AG09309 (cell line): Measurements from ENCODE around the gene TFE3.

Source experiments
- DNase-seq: peaks from one replicate; pipeline ENCODE4 v3.0.0-alpha.2; 2010; ENCODE audit warnings: low read depth
- H3K4me3 ChIP-seq: 2 replicates; pipeline ENCODE4 v1.5.1; 2011; ENCODE audit warnings: mild to moderate bottlenecking, low read depth, low read length, moderate library complexity; ENCODE audit not compliant: control insufficient read depth
- CTCF ChIP-seq: IDR thresholded peaks from 2 replicates; pipeline ENCODE4 v1.5.1; 2011; ENCODE audit warnings: mild to moderate bottlenecking, low read depth, low read length, inconsistent platforms; ENCODE audit not compliant: insufficient read depth, control insufficient read depth; ENCODE audit errors: missing control alignments

TFE3 gene

GRCh38 chrX:49030283-49030682 is 12.9 kb downstream of the TFE3 start:
- TF ChIP-seq CTCF = no peak
- no peak for DNase-seq

GRCh38 chrX:49029876-49030275 is 13.3 kb downstream of the TFE3 start:
- no peak for DNase-seq
- no peak overlapping the region for H3K4me3 ChIP-seq
- TF ChIP-seq CTCF = no peak

More at GRCh38 chrX:49030283-49030682, 12.9 kb downstream of the TFE3 start:
- H3K4me3 ChIP-seq = no peak overlapping the region

- TF ChIP-seq CTCF = no peak
- no peak for DNase-seq
These were observed 23.4 kb downstream of the TFE3 start for GRCh38 chrX:49019599-49020249.

GRCh38 chrX:49019050-49019449 is 24.1 kb downstream of the TFE3 start:
- no peak for TF ChIP-seq CTCF
- no peak for DNase-seq
- H3K4me3 ChIP-seq = no peak overlapping the region

More at GRCh38 chrX:49019599-49020249, 23.4 kb downstream of the TFE3 start:
- H3K4me3 ChIP-seq = no peak overlapping the region

- no peak for DNase-seq
- H3K4me3 ChIP-seq = no peak overlapping the region
- TF ChIP-seq CTCF = no peak
These were observed 39.5 kb downstream of the TFE3 start for GRCh38 chrX:49003696-49004095.

- TF ChIP-seq CTCF = no peak
- H3K4me3 ChIP-seq = peak within 1 kb of the TSS; percentile 79
- peak; percentile 41 for DNase-seq
These were observed 40.8 kb downstream of the TFE3 start, which contains the start of gene GRIPAP1 for GRCh38 chrX:49002091-49002935. GRIPAP1 (minus strand) TSS chrX:49002264; CDS start chrX:49002229, 35 bp downstream.
